Tibial artery (tissue), 4 donors: ENCODE data around the gene RHCE.
"Not testable (repeated sequence)": the region's sequence is repeated elsewhere in the genome, so short reads cannot be mapped to it uniquely, and the experiment has no call there.

Experiments used
- DNase-seq, 2 donors: peaks; one replicate each; pipeline ENCODE4 v3.0.0-alpha.2; 2019
- H3K27ac ChIP-seq, 2 donors: fragments of 200-600 bp; sonication (generic) in 1 of 2; 1 replicate in 1 of 2; 2 replicates in 1 of 2; pipeline ENCODE4 v1.5.1; 2018 to 2019; ENCODE audit warnings: mild to moderate bottlenecking in 1 of 2
- H3K27me3 ChIP-seq, 2 donors: fragments of 200-600 bp; sonication (generic) in 1 of 2; one replicate each; pipeline versions ENCODE4 v1.5.1 to v1.6.0; 2016 to 2019
- H3K36me3 ChIP-seq, 3 donors: fragments of 200-600 bp; sonication (generic) in 2 of 3; one replicate each; pipeline ENCODE4 v1.5.1; 2016 to 2019; ENCODE audit warnings: mild to moderate bottlenecking in 2 of 3
- H3K4me1 ChIP-seq, 4 donors: fragments of 200-600 bp; sonication (generic) in 2 of 4; 1 replicate in 3 of 4; 2 replicates in 1 of 4; pipeline ENCODE4 v1.5.1; 2016 to 2019
- H3K4me3 ChIP-seq, 2 donors: fragments of 200-600 bp; sonication (generic) in 1 of 2; 1 replicate in 1 of 2; 2 replicates in 1 of 2; pipeline ENCODE4 v1.5.1; 2018 to 2019; ENCODE audit warnings: mild to moderate bottlenecking in 2 of 2
- H3K9me3 ChIP-seq, 3 donors: fragments of 200-600 bp; sonication (generic) in 1 of 3; one replicate each; pipeline ENCODE4 v1.5.1; 2016 to 2019
- intact Hi-C: fragments of 100-400 bp; cut with DNase I; formaldehyde crosslinking; loops from one replicate; pipeline ENCODE4 v1.15.0; 2023; ENCODE audit warnings: low total_unique reads
- TF ChIP-seq, protein P1 (sequence below), 2 experiments: fragments of 200-600 bp in 1 of 2; fragments of 450-650 bp in 1 of 2; IDR thresholded peaks; one replicate each; pipeline ENCODE4 v1.5.1; 2017 to 2019; ENCODE audit warnings: antibody characterized with exemption in 2 of 2, mild to moderate bottlenecking in 1 of 2, moderate library complexity in 1 of 2

Gene RHCE

DNA sequence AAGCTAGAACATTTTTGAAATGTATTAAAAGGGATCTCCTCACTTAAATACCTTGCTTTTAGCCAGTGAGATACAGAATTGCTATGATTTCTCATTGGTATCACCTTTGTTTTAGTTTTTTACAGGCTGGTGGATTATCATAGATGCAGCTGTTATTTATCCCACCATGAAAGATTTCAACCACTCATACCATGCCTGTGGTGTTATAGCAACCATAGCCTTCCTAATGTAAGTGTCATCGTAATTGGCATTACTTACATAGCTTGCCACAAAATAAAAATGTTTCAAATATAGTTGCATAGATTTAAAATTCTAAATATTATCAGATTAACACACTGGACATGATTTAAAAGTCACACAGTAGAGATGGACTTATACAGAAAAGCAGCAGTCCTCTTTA, 77.8 kb downstream of the RHCE start:
- Histone ChIP-seq H3K27me3 (no peaks in the 10 kb centered on the region), H3K4me1 (peaks cover 0 to 41% (median 17%) of the 10 kb centered on the region in 4 donors), H3K27ac (no peak overlapping the region), H3K36me3 (peaks cover 13 to 38% (median 25%) of the 10 kb centered on the region in 3 donors), H3K4me3 (no peak overlapping the region), H3K9me3 (no peaks in the 10 kb centered on the region)
- intact Hi-C loops = loop anchor here (5.0 kb wide), 1 partner anchor 91 kb away; no protein-coding TSS in a partner anchor
- no peak for DNase-seq
- TF ChIP-seq, protein P1, sequence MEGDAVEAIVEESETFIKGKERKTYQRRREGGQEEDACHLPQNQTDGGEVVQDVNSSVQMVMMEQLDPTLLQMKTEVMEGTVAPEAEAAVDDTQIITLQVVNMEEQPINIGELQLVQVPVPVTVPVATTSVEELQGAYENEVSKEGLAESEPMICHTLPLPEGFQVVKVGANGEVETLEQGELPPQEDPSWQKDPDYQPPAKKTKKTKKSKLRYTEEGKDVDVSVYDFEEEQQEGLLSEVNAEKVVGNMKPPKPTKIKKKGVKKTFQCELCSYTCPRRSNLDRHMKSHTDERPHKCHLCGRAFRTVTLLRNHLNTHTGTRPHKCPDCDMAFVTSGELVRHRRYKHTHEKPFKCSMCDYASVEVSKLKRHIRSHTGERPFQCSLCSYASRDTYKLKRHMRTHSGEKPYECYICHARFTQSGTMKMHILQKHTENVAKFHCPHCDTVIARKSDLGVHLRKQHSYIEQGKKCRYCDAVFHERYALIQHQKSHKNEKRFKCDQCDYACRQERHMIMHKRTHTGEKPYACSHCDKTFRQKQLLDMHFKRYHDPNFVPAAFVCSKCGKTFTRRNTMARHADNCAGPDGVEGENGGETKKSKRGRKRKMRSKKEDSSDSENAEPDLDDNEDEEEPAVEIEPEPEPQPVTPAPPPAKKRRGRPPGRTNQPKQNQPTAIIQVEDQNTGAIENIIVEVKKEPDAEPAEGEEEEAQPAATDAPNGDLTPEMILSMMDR (IDR thresholded peaks at IDR 0.05) = no peak

DNA sequence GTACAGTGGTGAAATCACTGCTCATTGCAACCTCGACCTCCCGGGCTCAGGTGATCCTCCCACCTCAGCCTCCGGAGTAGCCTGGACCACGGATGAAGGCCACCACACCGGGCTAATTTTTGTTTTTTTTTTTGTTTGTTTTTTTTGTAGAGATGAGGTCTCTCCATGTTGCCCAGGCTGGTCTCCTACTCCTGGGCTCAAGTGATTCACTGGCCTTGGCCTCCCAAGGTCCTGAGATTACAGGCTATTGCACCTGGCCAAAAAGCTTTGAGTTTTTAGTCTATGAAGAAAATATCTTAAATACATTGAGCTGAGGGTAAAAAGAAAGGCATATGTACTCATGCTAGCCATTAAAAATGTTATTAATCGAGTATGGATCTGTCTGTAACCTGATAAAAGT, 78.9 kb downstream of the RHCE start:
- Histone ChIP-seq H3K36me3 (peaks cover 7 to 30% (median 15%) of the 10 kb centered on the region in 3 donors), H3K4me3 (no peak overlapping the region), H3K9me3 (no peaks in the 10 kb centered on the region), H3K27ac (no peak overlapping the region), H3K27me3 (no peaks in the 10 kb centered on the region), H3K4me1 (peaks cover 0 to 41% (median 17%) of the 10 kb centered on the region in 4 donors)
- intact Hi-C loops = loop anchor here (5.0 kb wide), 1 partner anchor 89 kb away; no protein-coding TSS in a partner anchor
- no peak for DNase-seq
- TF ChIP-seq, protein P1 (IDR thresholded peaks at IDR 0.05) = no peak

DNA sequence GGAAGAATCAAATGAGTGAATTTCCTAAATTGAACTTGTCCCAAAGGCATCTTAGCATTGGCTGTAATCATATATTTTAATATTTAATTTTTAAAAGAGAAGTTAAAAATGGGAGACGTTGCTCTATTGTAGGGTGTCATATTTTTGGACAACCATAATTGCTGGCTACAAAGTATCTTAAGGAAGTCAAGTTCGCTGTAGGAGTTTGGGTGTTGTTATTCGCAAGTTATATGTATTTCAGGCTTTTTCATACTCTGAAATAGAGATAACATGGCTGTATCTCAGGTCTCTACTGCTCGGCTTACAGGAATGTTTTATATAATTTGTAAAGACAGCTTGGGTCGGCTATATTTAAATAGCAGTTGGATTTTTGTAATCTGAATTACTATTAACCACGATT, 81.6 kb downstream of the RHCE start:
- intact Hi-C loops = loop anchor here (5.0 kb wide), 1 partner anchor 102 kb away; no protein-coding TSS in a partner anchor
- DNase-seq = no peak
- H3K27me3 ChIP-seq = no peaks in the 10 kb centered on the region
- H3K36me3 ChIP-seq = peaks cover 0 to 9% (median 0%) of the 10 kb centered on the region in 3 donors
- peak overlapping the region; percentile 69 to 99 for H3K4me3 ChIP-seq
- TF ChIP-seq, protein P1 (IDR thresholded peaks at IDR 0.05) = no peak
- H3K27ac ChIP-seq = peak overlapping the region; percentile 98 to 100
- no peaks in the 10 kb centered on the region for H3K9me3 ChIP-seq
- H3K4me1 ChIP-seq = peaks cover 0 to 38% (median 18%) of the 10 kb centered on the region in 4 donors

DNA sequence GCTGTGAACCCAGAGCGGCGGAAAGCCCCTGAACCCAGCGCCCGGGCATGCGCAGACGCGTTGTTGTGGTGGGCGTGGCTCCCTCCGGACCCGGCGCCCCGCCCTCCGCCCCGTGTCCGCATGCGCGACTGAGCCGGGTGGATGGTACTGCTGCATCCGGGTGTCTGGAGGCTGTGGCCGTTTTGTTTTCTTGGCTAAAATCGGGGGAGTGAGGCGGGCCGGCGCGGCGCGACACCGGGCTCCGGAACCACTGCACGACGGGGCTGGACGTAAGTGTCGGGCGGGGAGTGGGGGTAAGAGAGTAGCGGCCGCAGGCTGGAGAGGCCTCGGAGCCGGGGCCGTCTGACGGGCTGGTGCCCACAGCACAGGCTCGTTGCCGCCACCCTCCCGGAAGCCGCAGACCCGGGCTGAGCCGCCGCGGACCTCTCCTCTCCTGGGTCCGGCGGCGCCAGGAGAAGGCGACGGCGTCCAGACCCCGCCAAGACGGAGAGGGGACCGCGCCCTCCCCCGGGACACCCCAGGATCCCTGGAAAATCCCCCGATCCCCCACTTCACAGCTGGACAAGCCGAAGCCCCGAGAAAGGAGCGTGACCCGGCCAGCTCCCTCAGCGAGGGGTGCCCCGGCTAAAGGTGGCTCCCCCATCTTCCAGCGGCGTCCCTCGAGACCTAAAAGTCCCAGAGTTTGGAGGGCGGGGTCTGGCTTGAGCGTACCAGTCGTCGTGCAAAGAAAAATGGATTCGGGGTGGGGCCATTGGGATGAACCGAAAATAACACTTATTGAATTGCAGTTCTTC, 82.2 kb downstream of the RHCE start, which contains the start of gene TMEM50A:
Gene TMEM50A (plus strand): TSS at position 147 of the 794 bp plus-strand sequence. CDS start 2,153 bp downstream, outside the sequence.
- peaks cover 0 to 34% (median 17%) of the 10 kb centered on the region in 4 donors for H3K4me1 ChIP-seq
- peak within 1 kb of the TSS; percentile 69 to 99 for H3K4me3 ChIP-seq
- no peaks in the 10 kb centered on the region for H3K9me3 ChIP-seq
- H3K36me3 ChIP-seq = peaks cover 0 to 2% (median 0%) of the 10 kb centered on the region in 3 donors
- peak; percentile 90 to 96 for DNase-seq
- intact Hi-C loops = loop anchor here (5.0 kb wide), 1 partner anchor 101 kb away; no protein-coding TSS in a partner anchor
- no peaks in the 10 kb centered on the region for H3K27me3 ChIP-seq
- peak within 1 kb of the TSS; percentile 98 to 100 for H3K27ac ChIP-seq
- TF ChIP-seq, protein P1 (IDR thresholded peaks at IDR 0.05) = no peak

DNA sequence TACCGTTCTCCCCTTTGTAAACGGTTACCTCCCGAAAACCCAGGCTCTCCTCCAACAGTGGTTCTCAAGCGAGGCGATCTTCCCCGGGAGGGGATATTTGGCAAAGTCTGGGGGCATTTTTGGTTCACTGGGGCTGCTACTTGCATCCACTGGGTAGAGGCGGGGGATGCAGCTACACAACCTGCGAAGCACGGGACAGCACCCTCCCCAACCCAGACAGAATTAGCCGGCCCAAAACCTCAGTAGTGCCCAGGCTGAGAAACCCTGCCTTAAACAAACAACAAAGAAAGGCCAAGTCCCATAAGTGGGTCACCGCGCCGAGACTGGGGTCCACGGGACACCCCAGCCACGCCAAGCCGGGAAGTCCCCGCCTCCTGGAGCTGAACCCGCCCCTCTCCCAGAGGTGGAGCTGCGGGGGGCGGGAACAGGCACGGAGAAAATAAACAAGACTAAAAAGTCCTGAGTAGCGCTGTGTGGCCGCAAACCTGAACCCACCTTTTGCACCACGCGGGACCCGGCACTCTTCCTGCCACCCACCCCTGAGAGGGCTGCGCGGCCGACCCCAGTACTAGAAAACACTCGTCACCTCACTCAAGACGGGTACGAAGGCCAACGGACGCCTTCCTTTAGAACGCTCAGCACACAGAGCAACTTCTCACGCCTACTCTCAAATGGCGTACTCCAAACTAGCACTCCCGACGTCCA, 83.0 kb downstream of the RHCE start:
- Histone ChIP-seq H3K27ac (peak overlapping the region; percentile 98 to 100), H3K4me1 (peaks cover 0 to 34% (median 17%) of the 10 kb centered on the region in 4 donors), H3K4me3 (peak overlapping the region; percentile 69 to 99)
- not testable (repeated sequence) for H3K9me3 ChIP-seq, H3K27me3 ChIP-seq, DNase-seq, H3K36me3 ChIP-seq
- intact Hi-C loops = loop anchor here (5.0 kb wide), 1 partner anchor 100 kb away; no protein-coding TSS in a partner anchor

DNA sequence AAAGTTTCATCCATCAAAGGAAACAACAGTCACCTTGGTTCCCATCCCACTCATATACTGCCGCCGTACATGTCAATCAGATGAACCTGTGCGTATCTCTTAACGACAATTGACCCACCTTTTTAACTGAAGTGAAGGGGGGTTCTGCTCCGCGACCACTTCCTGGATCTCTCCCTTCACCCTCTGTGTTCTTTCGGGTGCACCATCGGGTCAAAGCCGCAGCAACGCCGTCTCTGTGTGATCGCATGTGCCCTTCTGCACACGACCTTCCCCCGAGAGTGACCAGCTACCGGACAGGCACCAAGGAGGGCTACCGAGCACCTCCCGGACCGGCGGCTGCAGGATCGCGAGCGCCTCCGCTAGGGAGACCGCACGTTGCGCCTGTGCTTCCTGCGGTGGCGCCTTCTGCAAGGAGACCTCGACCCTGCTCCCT, 83.7 kb downstream of the RHCE start:
- Histone ChIP-seq H3K4me3 (peak overlapping the region; percentile 69 to 99), H3K27ac (peak overlapping the region in 1 of 2 donors; percentile 37), H3K36me3 (peaks cover 0 to 12% (median 0%) of the 10 kb centered on the region in 3 donors), H3K4me1 (peaks cover 0 to 34% (median 17%) of the 10 kb centered on the region in 4 donors)
- intact Hi-C loops = loop anchor here (5.0 kb wide), 1 partner anchor 100 kb away; no protein-coding TSS in a partner anchor
- not testable (repeated sequence) for H3K27me3 ChIP-seq, H3K9me3 ChIP-seq
- DNase-seq = peak in 1 of 2 donors; percentile 75

DNA sequence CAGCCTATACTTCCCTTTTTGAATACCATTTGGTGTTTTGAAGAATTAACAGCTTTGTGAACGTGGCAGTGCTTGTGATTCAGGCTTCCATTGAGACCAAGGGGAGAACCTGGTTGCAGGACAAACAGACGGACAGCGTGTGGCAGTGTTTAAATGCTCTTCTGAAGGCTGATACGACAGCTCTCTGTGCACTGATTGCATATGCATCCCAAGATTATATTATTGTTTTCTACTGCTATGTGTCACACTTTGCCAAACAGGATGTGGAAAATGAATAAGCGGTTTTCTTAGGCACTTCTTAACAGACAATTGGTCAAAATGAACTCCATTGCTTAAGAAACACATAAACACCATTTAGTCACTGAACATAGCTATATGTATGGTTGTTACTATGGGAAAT, 90.7 kb downstream of the RHCE start:
- H3K27me3 ChIP-seq, H3K4me3 ChIP-seq, intact Hi-C loops, DNase-seq, H3K27ac ChIP-seq, H3K9me3 ChIP-seq: not testable (repeated sequence)
- peaks cover 0 to 12% (median 0%) of the 10 kb centered on the region in 3 donors for H3K36me3 ChIP-seq
- peaks cover 0 to 29% (median 3%) of the 10 kb centered on the region in 4 donors for H3K4me1 ChIP-seq

DNA sequence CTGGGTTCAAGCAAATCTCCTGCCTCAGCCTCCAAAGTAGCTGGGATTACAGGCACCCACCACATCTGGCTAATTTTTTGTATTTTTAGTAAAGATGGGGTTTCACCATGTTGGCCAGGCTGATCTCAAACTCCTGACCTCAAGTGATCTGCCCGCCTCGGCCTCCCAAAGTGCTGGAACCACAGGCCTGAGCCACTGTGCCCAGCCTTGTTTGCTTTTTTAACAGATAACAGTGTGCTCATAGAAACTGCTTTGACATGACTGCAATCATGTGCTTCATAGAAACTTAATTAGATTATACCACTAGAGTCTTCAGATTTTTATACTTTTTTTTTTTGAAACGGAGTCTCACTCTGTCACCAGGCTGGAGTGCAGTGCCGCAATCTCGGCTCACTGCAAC, 91.3 kb downstream of the RHCE start:
- DNase-seq, intact Hi-C loops, H3K9me3 ChIP-seq, H3K27me3 ChIP-seq, H3K4me3 ChIP-seq: not testable (repeated sequence)
- H3K4me1 ChIP-seq = peaks cover 0 to 25% (median under 1%) of the 10 kb centered on the region in 4 donors
- peak overlapping the region in 1 of 2 donors; percentile 25 for H3K27ac ChIP-seq
- H3K36me3 ChIP-seq = peaks cover 0 to 12% (median 0%) of the 10 kb centered on the region in 3 donors

DNA sequence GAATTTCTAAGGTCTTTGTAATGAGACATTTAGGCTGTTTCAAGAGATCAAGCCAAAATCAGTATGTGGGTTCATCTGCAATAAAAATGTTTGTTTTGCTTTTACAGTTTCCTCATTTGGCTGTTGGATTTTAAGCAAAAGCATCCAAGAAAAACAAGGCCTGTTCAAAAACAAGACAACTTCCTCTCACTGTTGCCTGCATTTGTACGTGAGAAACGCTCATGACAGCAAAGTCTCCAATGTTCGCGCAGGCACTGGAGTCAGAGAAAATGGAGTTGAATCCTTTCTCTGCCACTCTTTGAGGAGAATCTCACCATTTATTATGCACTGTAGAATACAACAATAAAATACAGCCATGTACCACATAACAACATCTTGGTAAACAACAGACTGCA, 91.8 kb downstream of the RHCE start:
- H3K27ac ChIP-seq, DNase-seq, intact Hi-C loops: not testable (repeated sequence)

More for the DNA sequence above, 91.8 kb downstream of the RHCE start:
- Histone ChIP-seq H3K4me1 (peaks cover 0 to 24% (median 0%) of the 10 kb centered on the region in 4 donors), H3K36me3 (peaks cover 0 to 12% (median 0%) of the 10 kb centered on the region in 3 donors)
- H3K9me3 ChIP-seq, H3K27me3 ChIP-seq, H3K4me3 ChIP-seq: not testable (repeated sequence)
